HUDEP-2 (cell line): ENCODE measurements around the gene ITPR3.
"Not testable (repeated sequence)": the region's sequence is repeated elsewhere in the genome, so short reads cannot be mapped to it uniquely, and the experiment has no call there.

ENCODE experiments used
- DNase-seq, 76 experiments: peaks; one replicate each; lab custom pipeline; 2025; ENCODE audit not compliant: unreplicated experiment in 76 of 76; lab: John Stamatoyannopoulos, UW

Gene ITPR3

DNA sequence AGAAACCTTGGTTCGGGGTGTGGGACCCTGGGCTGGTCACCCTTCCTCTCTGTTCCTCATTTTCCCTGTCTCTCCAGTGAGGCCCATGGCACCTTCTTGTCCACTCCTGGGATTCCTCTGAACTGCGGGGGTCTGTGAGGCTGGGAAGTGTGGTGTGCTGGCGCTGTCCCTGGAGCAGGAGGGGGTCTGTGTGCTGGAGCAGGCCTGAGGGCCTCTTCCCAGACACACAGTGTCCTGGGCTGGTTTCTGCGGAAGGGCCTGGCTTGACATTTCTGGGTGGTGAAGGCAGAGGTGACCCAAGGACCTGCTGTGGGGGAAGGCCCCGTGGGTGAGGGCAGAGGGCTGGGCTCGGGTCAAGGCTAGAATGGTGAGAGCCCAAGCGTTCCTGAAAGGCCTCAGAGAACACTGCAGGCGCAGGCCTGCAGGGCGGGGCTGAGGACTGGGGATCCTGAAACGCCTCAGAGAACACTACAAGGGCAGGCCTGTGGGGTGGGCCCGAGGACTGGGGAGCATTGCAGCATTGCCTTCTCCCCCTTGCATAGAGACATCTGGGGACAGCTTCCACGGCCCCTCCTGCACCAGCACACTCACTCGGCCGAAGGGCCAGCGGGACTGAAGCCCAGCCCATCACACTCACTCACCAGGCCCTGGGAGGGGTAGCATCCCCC is 30.5 kb upstream of the ITPR3 start:
- DNase-seq, result no peak

DNA sequence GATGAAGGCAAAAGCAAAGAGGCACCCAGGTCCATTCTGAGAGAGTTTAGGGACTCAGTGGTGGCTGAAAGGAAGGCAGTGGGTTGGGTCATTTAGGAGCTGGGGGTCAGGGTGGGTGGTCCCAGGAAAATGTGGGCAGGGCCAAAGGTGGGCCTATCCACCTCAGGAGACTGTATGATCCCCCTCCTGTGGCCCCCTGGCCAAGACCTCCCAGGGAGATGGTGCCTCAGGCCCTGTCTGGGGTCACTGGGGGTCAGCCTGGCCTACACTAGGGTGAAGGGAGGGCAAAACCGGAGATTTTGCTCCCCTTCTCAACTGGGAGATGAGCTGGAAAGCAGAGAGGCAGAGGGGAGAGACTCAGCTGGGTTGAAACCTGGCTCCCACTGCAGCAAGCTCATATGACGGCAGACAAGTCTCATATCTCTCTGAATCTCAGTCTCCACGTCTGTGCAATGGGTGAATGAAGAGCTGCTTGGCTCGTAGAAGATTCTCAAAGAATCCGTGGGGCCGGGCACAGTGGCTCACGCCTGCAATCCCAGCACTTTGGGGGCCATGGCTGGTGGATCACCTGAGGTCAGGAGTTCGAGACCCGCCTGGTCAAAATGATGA is 29.6 kb upstream of the ITPR3 start:
- DNase-seq, result no peak

DNA sequence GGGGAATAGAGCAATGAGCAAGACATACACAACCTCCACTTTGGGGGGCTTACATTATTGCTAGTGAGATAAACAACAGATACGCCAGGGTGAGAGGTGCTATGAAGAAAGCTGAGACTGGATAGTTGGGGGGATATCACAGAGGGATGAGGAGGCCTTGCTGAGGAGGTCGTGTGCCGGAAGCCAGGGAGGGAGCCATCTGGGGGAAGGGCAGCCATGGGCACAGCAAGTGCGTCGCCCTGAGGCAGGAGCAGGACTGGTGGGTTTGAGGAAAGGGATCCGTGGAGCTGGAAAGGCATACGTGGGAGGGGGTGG is 28.9 kb upstream of the ITPR3 start:
- no peak for DNase-seq

DNA sequence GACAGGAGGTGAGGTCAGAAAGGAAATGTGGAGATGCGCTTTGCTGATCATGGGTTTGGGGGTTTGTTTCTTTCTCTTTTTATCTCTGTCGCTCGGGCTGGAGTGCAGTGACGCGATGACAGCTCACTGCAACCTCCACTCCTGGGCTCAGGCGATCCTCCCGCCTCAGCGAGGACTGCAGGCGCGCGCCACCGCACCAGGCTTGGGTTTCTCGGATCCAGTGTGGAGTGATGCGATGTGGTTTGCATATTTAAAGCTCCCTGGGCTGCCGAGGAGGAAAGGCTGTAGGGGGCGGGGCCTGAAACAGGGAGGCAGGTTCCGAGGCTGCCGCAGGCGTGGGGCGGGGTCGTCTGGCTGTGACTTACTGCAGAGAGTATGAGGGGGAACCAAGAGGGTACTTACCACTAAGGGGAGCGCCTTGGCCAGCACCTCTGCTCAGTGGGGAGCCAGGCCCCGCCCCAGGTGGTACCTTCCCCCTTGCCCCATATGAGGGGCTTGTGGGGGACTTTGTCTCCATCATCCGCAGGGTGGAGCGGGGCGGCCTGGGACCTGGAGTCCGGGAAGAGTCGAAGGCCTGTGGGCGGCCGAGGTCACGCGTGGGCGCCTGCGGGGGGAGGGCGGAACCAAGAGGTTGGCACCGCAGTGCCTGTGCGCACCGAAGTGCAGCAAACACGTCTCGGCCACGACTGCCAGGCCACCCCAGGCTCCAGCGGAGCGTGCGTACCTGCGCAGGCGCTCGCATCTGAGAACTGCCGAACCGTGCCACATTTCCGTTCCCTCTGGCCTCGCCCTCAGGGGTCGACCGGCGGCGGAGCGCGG is 28.3 kb upstream of the ITPR3 start:
- DNase-seq, result no peak

DNA sequence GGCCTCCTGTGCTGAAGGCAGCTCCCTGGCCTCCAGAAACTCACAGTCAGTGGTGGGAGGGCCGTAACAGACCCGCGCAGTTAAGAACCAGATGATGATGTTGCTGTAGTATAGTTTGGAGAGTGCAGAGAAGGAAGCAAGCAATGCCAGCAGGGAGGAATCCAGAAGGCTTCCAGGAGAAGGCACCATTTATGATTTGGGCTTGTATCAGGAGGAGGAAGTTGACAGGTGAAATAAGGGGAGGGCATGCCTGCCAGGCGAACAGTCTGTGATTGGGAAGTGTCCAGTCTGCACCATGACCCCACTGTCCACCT is 27.8 kb upstream of the ITPR3 start:
- no peak for DNase-seq

DNA sequence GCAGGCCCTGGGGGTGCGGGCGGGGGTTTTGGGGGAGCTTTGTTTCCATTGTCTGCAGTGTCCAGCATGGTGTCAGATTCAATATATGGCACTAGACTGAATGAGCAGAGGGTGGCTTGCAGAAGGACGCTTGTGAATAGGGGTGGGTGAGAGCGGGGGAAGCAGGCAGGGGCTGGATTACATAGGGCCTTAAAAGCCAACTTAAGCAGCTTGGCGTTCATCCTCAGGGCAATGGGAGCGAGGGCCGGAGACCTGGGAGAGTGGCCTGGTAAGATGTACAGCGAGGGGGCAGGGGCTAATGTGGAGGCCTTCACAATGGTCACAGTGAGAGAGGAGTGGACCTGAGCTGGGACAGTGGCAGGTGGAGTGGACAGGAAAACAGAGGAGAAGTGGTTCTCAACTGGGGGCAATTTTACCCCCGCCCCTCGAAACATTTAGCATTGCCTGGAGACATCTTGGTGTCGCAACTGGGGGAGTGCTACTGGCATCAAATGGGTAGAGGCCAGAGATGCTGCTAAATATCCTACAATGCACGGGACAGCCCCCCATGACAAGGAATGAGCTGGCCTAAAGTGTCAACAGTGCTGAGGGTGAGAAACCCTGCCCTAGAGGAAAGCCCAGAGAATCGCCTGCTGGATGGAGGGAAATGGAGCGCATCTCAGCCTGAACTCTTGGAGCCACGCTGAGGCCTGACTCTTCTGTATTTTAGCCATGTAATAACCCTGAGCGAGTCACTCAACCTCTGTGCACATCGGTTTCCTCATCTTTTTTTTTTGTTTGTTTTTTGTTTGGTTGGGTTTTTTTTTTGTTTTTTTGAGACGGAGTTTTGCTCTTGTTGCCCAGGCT is 25.9 kb upstream of the ITPR3 start:
- DNase-seq, result no peak

DNA sequence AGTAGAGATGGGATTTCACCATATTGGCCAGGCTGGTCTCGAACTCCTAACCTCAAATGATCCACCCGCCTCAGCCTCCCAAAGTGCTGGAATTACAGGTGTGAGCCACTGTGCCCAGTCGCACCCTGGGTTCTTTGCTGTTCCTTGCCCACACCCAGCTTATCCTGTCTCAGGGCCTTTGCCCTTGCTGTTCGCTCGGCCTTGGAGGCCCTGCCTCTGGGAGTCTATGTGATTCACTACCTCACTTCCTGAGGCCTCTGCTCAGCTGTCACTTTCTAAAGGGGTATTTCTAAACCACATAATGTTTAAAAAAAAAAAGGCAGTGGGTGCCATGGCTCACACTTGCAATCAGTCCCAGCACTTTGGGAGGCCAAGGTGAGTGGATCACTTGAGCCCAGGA is 24.2 kb upstream of the ITPR3 start:
- DNase-seq, result not testable (repeated sequence)

DNA sequence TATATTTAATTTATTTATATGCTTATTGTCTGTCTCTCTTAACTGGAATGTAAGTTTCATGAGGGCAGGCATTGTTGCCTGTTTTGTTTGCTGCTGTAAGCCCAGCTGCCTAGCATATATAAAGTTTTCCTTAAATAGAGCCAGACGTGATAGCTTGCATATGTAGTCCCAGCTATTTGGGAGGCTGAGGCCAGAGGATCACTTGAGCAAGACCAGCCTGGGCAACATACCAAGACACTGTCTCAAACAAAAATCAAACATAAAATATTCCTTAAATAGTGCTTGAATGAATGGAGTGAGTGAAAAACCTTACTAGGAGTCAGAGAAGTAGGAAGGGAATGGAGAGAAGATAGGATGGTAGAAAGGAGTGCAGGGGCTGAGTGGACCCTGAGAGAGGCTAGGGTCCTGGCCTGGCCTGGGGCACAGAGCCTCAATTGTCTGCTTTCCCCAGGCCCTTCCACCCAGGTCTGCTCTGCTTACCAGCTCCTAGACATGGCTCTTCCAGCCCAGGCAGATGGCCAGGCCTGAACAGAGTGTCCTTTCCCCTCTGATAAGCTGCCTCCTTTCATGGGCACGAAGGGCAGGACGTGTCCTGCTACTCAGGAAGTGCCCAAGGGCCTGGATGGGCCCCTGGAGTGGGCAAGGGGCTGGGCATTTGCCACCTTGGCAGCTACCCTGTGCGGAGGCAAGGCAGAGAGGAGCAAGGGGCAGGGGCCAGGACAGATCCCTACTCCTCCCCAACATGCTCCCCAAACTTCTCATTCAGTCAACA is 23.4 kb upstream of the ITPR3 start:
- DNase-seq, result no peak

DNA sequence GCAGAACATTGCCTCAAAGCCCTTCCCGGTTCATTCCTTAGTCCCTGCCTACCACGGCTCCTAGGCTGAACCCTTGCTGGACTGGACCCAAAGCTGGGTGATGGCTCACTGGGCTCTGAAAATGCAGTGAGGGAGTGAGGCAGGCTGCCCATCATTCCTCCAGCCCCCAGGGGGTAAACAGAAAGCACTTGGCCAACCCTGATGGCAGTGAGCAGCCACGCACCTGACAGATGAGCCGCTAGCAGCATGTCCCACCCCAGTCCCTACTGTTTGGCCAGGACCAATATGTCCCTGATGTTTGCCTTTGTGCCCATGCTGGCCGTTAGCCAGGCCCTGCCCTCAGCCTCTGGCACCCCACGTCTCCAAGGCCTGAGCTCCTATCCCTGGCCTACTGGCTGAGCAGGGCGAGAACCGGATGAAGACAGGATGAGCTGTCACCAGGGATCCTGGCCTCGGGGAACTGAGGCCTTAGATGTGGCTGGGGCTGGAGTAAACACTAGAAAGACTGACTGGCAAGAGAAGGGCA is 21.6 kb upstream of the ITPR3 start:
- no peak for DNase-seq

DNA sequence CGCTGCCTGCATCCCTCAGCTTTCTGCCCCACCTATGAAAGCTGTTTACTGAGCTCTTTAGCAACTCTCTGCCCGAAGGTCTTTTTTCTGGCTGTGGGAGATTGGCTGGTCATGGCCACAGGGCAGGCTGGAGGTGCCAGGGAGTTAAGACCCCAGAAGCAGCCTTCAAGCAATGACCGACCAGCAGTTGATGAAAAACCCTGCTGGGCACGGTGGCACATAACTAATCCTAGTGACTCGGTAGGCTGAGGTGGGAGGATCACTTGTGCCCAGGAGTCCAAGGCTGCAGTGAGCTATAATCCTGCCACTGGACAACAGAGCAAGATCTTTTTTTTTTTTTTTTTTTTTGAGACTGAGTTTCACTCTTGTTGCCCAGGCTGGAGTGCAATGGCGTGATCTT is 20.4 kb upstream of the ITPR3 start:
- DNase-seq, result no peak

DNA sequence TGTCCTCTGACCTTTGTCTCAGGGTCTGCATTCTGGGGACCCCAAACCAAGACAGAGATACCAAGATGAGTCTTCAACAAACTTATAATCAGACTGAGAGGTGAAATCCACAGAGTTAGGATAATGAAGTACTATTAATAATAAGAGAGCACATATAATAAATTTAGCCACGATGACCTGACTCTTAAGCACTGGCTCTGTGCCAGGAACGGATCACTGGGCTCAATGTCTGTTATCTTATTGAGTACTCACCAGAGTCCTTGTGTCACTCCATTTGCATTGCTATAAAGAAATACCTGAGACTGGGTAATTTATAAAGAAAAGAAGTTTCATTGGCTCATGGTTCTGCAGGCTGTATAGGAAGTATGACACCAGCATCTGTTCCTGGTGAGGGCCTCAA is 18.9 kb upstream of the ITPR3 start:
- peak in 1 of 76 experiments; percentile 10 for DNase-seq

DNA sequence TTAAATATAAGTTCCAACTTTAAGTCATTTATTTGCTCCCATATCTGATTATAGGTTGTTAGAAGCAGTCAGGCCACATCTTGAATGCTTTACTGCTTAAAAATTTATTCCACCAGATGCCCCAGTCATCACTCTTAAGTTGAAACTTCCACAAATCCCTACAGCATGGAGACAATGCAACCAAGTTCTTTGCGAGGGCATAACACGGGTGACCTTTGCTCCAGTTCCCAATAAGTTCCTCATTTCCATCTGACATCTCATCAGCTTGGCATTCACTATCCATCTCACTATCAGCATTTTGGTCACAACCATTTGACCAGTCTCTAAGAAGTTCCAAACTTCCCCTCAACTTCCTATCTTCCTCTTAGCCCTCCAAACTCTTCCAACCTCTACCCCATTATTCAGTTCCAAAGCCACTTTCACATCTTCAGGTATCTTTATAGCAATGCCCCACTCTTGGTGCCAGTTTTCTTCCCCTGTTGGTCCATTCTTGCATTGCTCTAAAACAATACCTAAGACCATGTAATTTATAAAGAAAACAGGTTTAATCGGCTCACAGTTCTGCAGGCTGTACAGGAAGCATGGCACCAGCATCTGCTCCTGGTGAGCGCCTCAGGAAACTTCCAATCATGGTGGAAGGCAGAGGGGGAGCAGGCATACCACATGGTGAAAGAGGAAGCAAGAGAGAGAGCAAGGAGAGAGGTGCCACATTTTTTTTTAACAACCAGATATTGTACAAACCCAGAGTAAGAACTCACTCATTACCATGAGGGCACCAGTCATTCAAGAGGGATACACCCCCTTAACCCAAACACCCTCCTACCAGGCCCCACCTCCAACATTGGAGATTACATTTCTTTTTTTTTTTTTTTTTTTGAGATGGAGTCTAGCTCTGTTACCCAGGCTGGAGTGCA is 15.9 kb upstream of the ITPR3 start:
- no peak for DNase-seq

DNA sequence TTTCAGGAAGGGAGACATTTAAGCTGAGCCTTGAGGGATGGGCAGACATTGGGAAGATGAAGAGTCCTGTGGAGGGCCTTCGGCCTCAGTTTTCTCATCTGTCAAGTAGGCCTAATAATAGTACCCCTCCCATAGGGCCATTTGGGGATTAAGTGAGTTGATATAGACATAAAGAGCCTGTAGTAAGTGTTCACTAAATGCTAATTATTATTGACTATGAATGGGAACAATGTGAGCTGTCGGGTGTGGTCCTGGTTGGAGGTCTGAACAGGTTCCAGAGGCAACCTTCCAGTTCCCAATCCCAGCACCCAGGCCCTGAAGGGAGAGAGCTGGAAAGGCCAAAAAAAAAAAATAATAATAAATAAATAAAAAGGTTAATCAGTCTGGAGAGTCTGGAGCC is 14.5 kb upstream of the ITPR3 start:
- DNase-seq, result no peak

DNA sequence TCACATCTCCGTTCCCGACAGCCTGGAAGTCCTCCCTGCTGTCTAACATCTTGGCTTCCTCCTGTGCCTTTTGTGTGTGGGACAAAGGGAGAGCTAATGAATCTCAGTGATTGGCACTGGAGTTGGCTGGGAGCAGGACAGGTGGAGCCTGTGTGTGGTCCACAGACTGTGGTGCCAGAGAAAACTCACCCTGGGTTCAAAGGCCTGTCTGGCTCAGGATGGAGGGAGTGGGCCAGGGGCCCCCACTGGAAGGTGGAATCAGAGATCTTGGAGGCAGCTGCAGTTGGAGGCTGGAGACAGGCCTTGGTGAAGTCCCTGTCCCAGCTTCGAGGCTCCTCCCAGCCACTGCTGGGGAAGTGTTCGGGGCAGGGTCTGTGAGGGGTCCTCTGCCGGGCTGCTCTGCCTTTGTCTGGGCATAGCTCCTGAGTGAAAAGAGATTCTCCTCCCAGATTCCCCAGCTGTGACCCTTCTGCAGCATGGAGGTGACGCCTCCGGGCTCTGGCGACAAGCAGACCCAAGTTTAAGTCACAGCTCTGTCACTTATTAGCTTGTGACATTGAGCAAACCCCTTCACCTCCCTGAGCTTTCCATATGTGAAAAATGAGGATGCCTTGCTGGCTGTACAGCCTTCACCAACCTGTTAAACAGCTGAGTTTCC is 13.9 kb upstream of the ITPR3 start:
- DNase-seq, result no peak

DNA sequence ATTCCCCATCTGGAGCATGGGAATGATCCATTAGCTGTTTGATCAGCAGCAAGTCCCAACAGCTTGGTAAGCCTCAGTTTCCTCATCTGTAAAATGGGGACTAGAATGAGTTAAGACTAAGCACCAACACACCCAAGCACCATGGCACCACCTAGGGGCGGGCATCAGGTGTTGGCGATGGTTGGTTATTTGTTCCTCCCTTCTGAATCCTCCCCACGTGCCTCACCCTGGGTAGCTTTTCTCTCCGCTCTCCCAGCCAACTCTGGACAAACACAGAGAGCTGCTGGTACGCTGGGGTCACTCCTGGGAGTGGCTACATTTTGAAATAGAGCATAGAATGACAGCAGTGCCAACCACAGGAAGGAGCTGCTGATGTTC is 13.3 kb upstream of the ITPR3 start:
- DNase-seq, result peak in 15 of 76 experiments; percentile 10 to 48 (median 25)

DNA sequence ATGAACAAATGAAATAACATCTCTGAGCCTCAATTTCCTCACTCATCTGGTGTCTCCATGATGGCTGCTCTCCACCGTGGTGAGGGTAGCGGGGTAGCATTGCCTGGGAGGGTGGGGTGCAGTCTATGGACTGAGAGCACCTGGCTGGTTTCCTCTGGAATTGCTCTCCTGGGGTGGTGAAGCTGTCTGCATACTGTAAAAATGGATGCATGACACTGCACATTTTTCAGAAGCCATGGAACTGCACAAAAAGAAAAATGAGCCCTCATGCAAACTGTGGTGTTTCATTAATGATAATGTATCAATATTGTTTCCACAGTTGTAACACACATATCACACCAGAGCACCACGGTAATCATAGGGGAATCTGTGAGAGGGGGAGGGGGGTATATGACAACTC is 12.1 kb upstream of the ITPR3 start:
- DNase-seq, result no peak

DNA sequence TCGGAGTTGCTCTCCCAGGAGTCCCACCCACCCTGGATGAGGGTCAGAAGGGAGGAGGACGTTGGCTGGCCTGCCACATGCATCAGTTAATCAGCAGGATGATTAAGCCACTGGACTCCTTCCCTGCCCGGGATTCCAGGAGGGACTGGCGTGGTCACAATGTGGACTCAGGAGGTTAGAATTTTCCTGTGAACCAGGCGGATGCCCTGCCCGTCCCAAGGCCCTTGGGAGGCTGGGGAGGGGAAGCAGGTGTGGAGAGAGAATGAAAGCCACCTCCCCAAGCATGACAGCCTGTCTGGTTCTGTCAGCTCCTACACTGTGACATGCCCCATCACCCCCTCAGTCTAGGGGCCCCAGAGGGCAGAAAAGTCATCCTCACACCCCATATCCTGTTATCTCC is 11.6 kb upstream of the ITPR3 start:
- no peak for DNase-seq

DNA sequence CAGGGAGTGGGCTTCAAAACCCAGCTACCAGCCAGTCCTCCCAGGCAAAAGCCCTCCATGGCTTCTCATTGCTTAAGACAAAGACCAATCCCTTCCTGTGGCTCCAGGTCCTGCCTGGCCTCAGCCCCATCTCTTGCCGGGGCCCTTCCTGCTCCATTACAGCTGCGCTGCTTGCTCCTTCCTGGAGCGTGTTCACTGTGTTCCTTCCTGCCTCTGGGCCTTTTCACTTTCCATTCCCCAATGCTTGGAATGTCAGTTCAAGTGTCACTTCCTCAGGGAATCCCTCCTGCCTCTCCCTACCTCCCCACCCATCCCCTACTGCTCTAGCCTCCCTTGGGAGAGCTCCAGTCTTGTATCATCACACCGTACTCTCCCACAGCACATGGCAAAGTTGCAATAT is 11.1 kb upstream of the ITPR3 start:
- DNase-seq, result no peak
